Lower lobe of right lung (tissue), 2 donors: ENCODE data around the gene TENM4. TPM values are rescaled to one million over a fixed set of nuclear protein-coding genes. Genes with fewer than 3 reads are reported as not detected.

Experiments used
- ATAC-seq, 2 donors: fragments of 200-7000 bp; cut with Tn5 transposase; one replicate each; pipeline ENCODE4 v1.9.1; 2020 to 2022; ENCODE audit warnings: mild to moderate bottlenecking in 2 of 2, moderate library complexity in 2 of 2
- DNase-seq: peaks from one replicate; pipeline ENCODE4 v3.0.0-alpha.2; 2020
- H3K27ac ChIP-seq: fragments of 200-600 bp; one replicate; pipeline ENCODE4 v1.8.0; 2022
- H3K27me3 ChIP-seq: fragments of 200-600 bp; one replicate; pipeline ENCODE4 v1.8.0; 2022; ENCODE audit warnings: low read depth
- H3K36me3 ChIP-seq: fragments of 200-600 bp; one replicate; pipeline ENCODE4 v1.8.0; 2022; ENCODE audit warnings: mild to moderate bottlenecking
- H3K4me1 ChIP-seq: fragments of 200-600 bp; one replicate; pipeline ENCODE4 v1.8.0; 2022
- H3K4me3 ChIP-seq: fragments of 200-600 bp; one replicate; pipeline ENCODE4 v1.8.0; 2022; ENCODE audit warnings: mild to moderate bottlenecking
- H3K9me3 ChIP-seq: fragments of 200-600 bp; one replicate; pipeline ENCODE4 v1.8.0; 2022
- intact Hi-C: fragments of 100-400 bp; cut with DNase I; formaldehyde crosslinking; loops from one replicate; pipeline ENCODE4 v1.11.0; 2022
- total RNA-seq: library from RNA; stranded (reverse); fragmentation: NEBNext Ultra II Directional; extraction: Animal tissue kit (Norgen Biotek cat#: 25700); gene quantifications from one replicate; pipeline ENCODE4 v1.2.1, GENCODE V29; 2021
- TF ChIP-seq, protein P1 (sequence below): fragments of 200-600 bp; IDR thresholded peaks from one replicate; pipeline ENCODE4 v1.8.0; 2022; ENCODE audit warnings: antibody characterized with exemption, mild to moderate bottlenecking
- donor health status: DM: no; HTN: yes; CAD: no; lungs with severe emphysema.

Gene TENM4
- total RNA-seq, 1 donor from 2014 or later = 1.1 TPM

DNA sequence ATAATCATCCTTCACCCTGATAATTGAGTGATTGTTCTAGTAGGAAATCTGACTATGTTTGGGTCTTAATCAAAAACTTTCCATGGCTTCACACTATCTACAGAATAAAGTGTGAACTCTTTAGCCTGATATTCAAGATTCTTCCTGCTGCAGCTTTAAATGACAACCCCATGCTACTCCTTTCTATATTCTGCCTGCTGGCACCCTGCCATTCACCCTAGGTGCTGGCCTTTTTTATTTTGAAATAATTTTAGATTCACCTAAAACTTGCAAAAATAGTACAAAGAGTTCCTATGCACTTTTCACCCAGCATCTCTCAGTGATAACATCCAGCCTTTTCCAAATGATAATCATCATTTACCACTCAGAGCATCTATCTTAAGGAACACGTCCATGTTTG, 502.8 kb downstream of the TENM4 start:
- intact Hi-C loops = no loop called here
- no peak for ATAC-seq
- DNase-seq = no peak
- H3K4me1 ChIP-seq = no peaks in the 10 kb centered on the region
- H3K9me3 ChIP-seq = no peaks in the 10 kb centered on the region
- no peak overlapping the region for H3K27ac ChIP-seq
- no peaks in the 10 kb centered on the region for H3K36me3 ChIP-seq
- H3K4me3 ChIP-seq = no peak overlapping the region
- TF ChIP-seq, protein P1, sequence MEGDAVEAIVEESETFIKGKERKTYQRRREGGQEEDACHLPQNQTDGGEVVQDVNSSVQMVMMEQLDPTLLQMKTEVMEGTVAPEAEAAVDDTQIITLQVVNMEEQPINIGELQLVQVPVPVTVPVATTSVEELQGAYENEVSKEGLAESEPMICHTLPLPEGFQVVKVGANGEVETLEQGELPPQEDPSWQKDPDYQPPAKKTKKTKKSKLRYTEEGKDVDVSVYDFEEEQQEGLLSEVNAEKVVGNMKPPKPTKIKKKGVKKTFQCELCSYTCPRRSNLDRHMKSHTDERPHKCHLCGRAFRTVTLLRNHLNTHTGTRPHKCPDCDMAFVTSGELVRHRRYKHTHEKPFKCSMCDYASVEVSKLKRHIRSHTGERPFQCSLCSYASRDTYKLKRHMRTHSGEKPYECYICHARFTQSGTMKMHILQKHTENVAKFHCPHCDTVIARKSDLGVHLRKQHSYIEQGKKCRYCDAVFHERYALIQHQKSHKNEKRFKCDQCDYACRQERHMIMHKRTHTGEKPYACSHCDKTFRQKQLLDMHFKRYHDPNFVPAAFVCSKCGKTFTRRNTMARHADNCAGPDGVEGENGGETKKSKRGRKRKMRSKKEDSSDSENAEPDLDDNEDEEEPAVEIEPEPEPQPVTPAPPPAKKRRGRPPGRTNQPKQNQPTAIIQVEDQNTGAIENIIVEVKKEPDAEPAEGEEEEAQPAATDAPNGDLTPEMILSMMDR = no peak
- no peaks in the 10 kb centered on the region for H3K27me3 ChIP-seq

DNA sequence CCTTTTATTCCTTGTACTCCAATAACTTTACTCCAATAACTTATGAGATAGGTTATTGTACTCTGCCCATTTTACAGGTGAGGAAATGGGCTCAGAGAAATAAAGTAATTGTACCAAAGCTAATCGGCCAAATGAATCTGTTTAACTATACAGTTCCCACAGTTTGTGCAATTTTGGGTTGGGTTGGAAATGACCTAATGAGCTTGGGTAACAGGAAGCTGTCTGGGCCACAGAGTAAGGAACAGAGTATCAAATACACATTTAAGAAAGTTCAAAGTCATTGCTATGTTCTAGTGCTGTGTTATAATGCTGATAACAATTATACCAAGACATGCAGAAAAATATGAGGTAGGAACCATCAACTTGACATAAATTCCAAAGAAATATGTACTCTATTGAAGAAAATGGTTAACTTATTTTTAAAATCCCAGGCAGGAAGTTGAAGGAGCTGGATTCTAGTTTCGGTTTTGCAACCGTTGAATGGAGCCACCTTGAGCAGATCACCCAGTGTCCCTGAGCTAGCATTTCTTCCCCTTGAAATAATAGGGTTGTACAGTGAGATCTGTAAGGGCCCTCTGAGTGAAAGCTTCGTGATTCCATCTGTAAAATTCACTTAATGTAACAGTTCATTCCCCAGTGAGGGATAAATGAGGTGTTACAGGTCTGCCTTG, 505.3 kb downstream of the TENM4 start:
- Histone ChIP-seq H3K27me3 (no peaks in the 10 kb centered on the region), H3K27ac (peak overlapping the region; percentile 10), H3K36me3 (no peaks in the 10 kb centered on the region), H3K4me3 (no peak overlapping the region), H3K4me1 (no peaks in the 10 kb centered on the region), H3K9me3 (no peaks in the 10 kb centered on the region)
- intact Hi-C loops = no loop called here
- DNase-seq (no peak), ATAC-seq (peak; percentile 66 to 76)
- TF ChIP-seq, protein P1 = no peak

DNA sequence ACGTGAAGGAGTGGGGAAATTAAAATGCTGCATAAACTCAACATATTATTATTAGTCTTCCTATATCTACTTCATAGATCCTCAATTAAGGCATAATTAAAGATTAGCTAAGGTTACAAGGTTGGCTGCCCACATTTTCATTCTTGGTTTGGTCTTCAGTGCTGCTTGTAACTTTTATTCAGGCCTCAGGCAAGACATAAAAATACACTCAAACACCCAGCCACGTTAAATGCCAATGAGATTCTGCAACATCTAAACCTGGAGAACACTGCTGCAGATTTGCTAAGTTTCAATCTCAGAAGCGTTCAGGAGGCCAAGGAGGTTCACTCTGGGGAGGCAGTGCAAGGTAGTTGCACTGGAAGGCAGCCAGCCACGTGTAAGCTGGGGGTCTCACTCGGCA, 507.5 kb downstream of the TENM4 start:
- DNase-seq (no peak), ATAC-seq (no peak)
- no peaks in the 10 kb centered on the region for H3K36me3 ChIP-seq
- no peak overlapping the region for H3K27ac ChIP-seq
- no peaks in the 10 kb centered on the region for H3K27me3 ChIP-seq
- no peak overlapping the region for H3K4me3 ChIP-seq
- intact Hi-C loops = no loop called here
- H3K4me1 ChIP-seq = no peaks in the 10 kb centered on the region
- TF ChIP-seq, protein P1 = no peak
- no peaks in the 10 kb centered on the region for H3K9me3 ChIP-seq

DNA sequence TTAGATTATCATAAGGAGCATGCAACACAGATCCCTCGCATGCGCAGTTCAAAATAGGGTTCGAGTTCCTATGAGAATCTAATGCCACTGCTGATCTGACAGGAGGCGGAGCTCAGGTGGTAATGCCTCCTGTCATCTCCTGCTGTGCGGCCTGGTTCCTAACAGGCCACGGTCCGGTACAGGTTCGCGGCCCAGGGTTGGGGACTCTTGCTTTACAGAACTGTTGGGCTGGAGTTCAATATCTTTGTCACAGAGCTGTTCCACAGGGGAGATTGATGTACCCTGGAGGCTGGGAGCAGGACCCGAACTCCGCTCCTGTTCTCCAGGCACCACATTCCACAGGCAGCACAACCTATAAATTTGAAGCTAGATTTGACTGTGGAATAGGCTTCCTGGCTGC, 508.1 kb downstream of the TENM4 start:
- TF ChIP-seq, protein P1 = no peak
- no peak overlapping the region for H3K27ac ChIP-seq
- DNase-seq (no peak), ATAC-seq (no peak)
- H3K4me1 ChIP-seq = no peaks in the 10 kb centered on the region
- intact Hi-C loops = no loop called here
- no peaks in the 10 kb centered on the region for H3K36me3 ChIP-seq
- no peaks in the 10 kb centered on the region for H3K9me3 ChIP-seq
- no peak overlapping the region for H3K4me3 ChIP-seq
- H3K27me3 ChIP-seq = peaks cover 2% of the 10 kb centered on the region

DNA sequence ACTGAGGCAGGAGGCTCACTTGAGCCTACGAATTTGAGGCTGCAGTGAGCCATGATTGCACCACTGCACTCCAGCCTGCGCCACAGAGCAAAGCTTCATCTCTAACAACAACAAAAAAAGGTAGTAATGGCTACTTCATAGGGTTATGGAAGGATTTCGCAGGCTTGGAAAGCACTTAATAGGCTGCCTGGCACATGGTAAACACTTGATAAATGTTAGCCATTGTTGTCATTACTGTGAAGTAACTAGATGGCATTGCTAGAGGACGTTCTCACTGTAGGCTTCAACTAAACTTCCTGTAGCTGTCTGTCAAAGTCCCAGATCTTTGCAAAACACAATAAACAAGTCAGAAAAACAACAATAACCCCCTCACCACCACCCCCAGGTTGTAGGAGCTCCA, 508.9 kb downstream of the TENM4 start:
- DNase-seq = no peak
- H3K9me3 ChIP-seq = no peaks in the 10 kb centered on the region
- H3K27ac ChIP-seq = no peak overlapping the region
- TF ChIP-seq, protein P1 = no peak
- peaks cover 5% of the 10 kb centered on the region for H3K27me3 ChIP-seq
- H3K36me3 ChIP-seq = no peaks in the 10 kb centered on the region
- no peak overlapping the region for H3K4me3 ChIP-seq
- H3K4me1 ChIP-seq = no peaks in the 10 kb centered on the region
- intact Hi-C loops = no loop called here
- peak in 1 of 2 donors; percentile 63 for ATAC-seq
